Stimulated activated CD8-positive, alpha-beta memory T cell treated with anti-CD3 and anti-CD28 coated beads, Interleukin-15, amount 100 ng/mL, for 48 hours (primary cell): Measurements from ENCODE around the gene CCDC92.

Experiments used
- DNase-seq, 2 donors: peaks; one replicate each; pipeline ENCODE4 v3.0.0-alpha.2; 2020; ENCODE audit warnings: low read depth in 2 of 2

Gene CCDC92

GRCh38 chr12:123972457-123973401, at the start of gene CCDC92, which contains the start of gene ZNF664:
TSS of gene CCDC92 (minus strand) at chr12:123972831. CDS start at chr12:123944305, 28,526 bp downstream.
TSS of gene ZNF664 (plus strand) at chr12:123973215. CDS start at chr12:124012145, 38,930 bp downstream.
- DNase-seq = peak; percentile 90 to 91

GRCh38 chr12:124022161-124022560, 49.5 kb upstream of the CCDC92 start:
- DNase-seq = no peak

- no peak for DNase-seq
Measured at GRCh38 chr12:124021007-124021406, 48.4 kb upstream of the CCDC92 start.

GRCh38 chr12:124020514-124020949, 47.9 kb upstream of the CCDC92 start:
- no peak for DNase-seq

- no peak for DNase-seq
Measured at GRCh38 chr12:124019115-124019514, 46.5 kb upstream of the CCDC92 start.

GRCh38 chr12:124018539-124018938, 45.9 kb upstream of the CCDC92 start:
- DNase-seq = no peak

GRCh38 chr12:124017064-124017463, 44.4 kb upstream of the CCDC92 start:
- no peak for DNase-seq

- DNase-seq = no peak
Measured at GRCh38 chr12:124015494-124016461, 43.1 kb upstream of the CCDC92 start.

- DNase-seq = no peak
Measured at GRCh38 chr12:124013073-124013472, 40.4 kb upstream of the CCDC92 start.

- DNase-seq = no peak
Measured at GRCh38 chr12:124011435-124012115, 38.9 kb upstream of the CCDC92 start.

- no peak for DNase-seq
Measured at GRCh38 chr12:124010687-124011086, 38.1 kb upstream of the CCDC92 start.

GRCh38 chr12:124009781-124010180, 37.1 kb upstream of the CCDC92 start:
- no peak for DNase-seq

GRCh38 chr12:124008595-124008994, 36.0 kb upstream of the CCDC92 start:
- DNase-seq = no peak

- no peak for DNase-seq
Measured at GRCh38 chr12:124007826-124008570, 35.4 kb upstream of the CCDC92 start.

- no peak for DNase-seq
Measured at GRCh38 chr12:124006846-124007713, 34.4 kb upstream of the CCDC92 start.

- no peak for DNase-seq
Measured at GRCh38 chr12:124006085-124006845, 33.6 kb upstream of the CCDC92 start.

- no peak for DNase-seq
Measured at GRCh38 chr12:124004233-124004875, 31.7 kb upstream of the CCDC92 start.

GRCh38 chr12:124002654-124003053, 30.0 kb upstream of the CCDC92 start:
- DNase-seq = no peak
